Inflammatory macrophage treated with lipopolysaccharide for 4 hours (primary cell): ENCODE results near the gene CTNNA2.

Experiments
- DNase-seq: peaks from one replicate; pipeline ENCODE4 v3.0.0-alpha.2; 2020

The CTNNA2 gene

DNA sequence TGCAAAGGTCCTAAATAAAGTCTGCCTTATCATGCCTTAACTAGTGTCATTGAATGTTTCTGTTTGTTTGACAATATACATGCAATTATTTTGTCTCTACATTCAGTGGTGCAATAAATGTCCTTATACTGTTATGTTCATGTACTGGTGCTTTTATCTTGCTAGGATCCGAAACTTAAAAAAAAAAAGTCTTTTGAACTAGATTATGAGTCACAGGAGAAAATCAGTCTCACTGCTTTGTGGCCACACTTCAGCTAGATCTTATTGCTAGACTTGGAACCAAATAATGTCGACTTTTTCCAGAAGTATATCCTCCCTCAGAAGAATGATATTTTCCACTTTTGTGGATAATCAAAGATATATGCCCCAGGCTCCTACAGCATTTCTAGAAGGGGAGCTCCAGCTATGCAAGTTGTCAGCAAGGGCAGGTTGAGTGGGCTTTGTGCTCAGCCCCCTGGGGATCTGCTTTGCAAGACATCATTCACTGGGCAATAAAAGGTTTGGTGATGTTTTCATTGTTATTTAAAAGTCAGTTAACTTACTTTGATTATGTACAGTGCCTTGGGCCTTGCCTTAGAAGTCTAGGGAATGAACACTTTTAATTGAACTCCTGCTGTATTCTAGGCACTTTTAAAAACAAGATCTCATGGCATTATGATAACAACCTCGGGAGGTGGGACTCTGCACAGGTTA is 948.8 kb downstream of the CTNNA2 start:
- no peak for DNase-seq

DNA sequence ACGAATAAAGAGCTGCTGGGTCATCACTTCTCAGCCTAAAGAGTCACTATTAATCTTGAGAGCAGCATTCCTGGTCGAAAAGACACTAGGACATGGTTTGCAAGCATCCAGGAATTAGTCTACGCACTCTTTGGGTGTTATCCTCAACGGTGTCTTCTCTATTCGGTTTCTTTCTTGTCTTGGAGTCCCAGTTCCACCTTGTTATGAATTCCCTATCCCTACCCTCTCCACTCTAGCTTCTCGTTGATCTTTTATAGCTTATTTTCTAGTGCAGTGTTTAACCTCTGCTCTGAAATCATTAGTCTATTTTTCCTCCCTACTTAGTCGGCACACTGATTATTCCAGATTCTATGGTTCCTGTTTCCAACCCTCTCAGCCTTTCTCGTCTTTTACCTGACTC is 949.8 kb downstream of the CTNNA2 start:
- DNase-seq, result no peak

DNA sequence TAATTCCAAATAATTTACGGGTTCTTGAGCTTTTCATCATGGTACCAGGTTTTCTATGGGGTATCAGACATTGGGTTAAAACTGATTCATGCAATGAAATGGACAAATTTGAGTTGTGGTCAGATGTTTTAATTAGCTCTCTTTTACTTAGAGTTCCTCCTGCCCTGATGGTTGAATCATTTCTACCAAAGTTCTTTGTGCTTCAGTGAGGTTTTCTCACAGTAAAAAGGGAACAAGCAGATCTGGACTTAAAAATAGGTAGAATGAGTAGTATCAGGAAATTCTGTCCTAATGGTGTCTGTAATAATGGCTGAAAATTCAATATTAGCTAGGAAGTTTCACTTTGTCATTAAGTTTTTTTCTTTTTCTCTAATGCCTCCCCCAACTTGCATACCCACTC is 951.4 kb downstream of the CTNNA2 start:
- no peak for DNase-seq

DNA sequence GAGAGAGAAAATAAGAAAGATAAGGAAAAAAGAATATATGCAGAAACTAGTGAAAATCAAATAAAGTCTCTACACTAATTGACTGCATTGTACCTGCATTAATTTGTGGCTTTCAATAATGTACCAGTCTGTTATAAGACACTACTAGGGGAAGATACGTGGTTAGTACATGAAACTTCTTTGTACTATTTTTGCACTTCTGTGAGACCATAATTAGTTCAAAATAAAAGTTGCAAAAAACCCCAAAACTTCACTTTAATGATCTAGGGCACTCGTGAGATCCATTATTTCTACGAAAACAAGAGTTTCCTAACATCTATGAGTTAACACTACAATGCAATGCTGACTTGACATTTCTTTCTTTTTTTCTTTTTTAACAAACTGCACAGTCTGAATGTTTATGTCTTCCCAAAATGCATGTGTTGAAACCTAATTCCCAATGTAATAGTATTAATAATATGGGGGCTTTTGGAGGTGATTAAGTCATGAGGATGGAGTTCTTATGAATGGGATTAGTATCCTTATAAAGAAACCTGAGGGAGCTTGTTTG is 954.5 kb downstream of the CTNNA2 start:
- no peak for DNase-seq

DNA sequence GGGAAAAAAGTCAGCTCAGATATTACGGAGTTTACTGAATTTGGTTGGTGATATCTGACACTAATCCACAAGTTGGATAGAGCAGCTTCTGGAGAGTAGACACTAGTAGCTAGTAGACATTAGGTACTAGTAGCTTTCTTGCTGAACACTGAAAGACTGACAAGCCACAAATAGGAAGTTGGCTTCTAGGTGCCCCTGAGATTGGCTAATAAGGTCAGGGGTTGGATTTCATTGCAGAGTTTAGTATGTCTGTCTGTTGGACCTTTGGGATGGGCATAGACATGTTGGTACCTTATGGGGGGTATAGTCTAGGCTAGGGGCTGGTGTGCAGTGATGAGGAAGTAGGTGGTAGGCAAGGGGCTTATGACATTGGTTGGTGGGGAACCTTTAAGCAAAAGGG is 956.6 kb downstream of the CTNNA2 start:
- no peak for DNase-seq

DNA sequence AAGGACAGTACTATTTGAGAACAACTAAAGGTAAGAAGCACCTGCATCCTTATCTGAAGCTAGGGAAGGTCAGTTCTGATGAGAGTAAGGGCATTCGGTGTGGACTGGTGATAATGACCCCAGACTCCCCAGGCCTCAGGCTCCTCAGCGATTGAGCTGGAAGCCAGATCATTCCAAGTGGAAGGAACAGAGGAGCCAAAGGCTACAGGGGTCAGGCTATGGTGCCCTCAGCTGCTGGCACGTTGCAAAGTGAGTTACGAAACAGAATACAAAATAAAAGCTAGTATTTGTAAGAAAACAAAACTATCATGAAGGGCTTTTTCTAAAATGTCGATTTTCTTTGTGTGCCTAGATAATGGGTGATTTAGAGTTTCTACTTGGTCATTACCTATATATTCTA is 960.2 kb downstream of the CTNNA2 start:
- no peak for DNase-seq

DNA sequence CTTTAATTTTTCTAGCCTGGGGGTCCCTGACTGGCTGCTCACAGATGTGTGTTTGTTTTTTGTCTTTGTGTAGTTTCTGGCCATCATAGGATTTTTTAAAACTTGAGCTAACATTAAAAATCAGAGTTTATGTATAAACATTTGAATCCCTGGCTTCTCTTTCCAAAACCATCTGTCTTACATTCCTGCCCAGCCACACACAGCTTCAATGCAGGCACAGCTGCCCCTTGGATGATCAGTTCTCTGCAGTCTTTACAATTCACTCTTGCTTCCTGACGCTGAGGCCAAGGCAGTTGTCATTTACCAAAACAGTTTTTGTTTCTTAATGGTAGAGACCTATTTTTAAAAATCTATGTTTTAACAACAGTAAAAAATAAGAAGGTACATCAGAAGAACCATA is 960.9 kb downstream of the CTNNA2 start:
- no peak for DNase-seq

DNA sequence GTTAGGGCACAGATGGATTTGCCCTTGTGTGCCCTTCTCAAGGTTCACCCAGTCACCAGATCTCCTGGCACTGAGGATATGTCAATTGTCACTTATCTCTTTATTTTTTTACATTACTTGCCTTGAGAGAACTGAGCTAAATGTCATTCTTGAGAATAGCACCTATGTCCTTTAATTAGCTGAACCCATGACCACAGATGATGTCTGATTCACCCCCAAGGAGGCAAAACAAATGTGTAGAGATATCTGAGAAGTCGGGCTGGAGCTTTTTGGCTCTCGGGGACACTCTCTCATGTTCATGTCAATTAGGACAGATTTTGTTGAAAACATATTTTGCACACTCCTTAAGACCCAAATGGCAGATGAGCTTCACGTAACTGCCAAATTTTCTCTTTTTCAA is 963.1 kb downstream of the CTNNA2 start:
- no peak for DNase-seq

DNA sequence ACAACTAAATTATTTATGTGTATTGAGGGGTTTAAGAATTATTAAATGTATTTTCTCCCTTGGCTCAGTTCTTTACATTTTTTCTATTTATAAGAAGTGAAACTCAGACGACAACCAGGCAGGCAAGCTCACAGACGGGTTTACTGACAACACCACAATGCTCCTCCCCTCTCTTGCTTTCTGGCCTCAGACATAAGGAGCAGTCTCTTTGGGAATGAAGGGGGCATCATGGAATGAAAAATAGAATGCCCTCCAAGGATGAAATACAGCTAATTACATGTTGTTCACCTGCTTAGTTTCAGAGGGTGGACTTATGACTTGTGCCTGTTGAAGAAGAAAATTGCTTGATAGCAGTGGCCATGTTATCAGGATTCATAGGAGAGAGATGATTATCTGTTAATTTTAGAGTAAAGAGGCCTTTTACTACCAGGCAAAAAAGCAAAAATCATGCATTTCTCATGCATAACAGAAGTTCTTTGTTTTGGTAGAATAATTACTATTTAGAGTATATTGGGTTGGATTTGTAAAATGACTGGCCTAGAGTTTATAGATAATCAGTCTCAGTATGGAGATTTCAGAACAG is 963.8 kb downstream of the CTNNA2 start:
- DNase-seq, result no peak

DNA sequence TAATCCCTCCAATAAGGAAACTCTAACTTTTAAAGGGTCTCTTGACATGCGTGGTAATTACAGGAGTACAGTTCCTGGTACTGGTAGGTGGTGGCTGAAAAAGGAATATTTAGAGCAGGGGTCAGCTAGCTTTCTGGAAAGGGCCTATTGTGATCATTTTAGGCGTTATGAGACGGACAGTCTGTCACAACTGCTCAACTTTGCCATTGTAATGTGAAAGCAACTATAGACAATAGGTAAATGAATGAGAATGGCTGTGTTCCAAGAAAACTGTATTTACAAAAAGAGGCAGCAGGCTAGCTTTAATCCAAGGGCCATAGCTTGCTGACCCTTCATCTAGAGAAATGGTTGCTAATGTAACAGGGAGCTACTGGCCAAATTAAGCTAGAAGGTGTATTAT is 969.4 kb downstream of the CTNNA2 start:
- DNase-seq, result no peak

DNA sequence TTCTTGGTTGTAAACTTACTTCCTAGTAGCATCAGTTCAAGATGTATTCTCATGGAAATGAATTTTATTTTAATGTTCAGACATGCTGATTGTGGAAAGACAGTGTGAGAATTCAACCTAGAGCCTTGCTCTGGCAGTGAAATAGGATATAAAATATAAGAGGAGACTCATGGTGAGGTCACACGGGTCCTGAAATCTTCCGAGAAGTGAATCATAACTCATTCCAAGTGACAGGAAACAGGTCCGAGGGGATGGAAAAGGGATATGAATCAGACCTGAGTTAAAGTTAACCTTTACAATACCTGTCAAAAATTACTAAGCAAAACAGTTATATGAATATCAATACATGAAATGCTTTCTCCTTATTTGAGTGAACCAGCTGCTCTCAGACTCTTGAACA is 976.9 kb downstream of the CTNNA2 start:
- no peak for DNase-seq

DNA sequence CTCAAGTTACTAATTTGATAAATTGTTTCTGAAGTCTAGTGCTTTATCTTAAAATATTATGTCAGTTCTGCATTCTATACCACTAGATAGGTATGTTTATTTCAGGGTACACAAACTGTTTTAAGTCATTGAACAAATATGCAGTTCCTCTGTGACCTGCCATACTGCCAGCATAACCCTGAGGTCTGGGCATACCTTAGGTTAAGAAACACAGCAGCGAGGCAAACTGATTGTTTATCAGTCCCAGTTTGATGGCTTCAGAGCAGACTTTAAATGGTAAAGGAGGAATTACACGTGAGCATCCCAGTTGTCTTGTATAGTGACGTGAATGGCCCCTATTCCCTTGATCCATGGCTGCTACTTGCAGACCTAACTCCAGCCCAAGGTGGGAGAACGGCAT is 978.1 kb downstream of the CTNNA2 start:
- no peak for DNase-seq

DNA sequence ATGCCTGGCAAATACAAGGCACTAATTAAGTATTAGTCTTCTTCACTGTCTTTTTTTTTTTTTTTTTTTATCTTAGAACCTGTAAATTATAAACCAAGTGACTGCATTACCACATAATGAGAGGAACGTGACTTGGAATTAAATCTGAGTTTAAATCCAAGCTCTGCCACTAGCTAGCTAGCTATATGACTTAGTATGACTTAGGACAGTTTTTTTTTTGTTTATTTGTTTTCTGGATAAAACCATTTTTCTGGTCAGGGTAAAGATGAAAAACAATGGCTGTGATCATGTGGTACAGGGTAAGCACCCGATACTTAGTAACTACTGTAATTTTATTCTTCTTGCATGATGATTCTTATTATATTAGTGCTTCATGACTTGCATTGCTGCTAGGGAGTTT is 983.5 kb downstream of the CTNNA2 start:
- no peak for DNase-seq

DNA sequence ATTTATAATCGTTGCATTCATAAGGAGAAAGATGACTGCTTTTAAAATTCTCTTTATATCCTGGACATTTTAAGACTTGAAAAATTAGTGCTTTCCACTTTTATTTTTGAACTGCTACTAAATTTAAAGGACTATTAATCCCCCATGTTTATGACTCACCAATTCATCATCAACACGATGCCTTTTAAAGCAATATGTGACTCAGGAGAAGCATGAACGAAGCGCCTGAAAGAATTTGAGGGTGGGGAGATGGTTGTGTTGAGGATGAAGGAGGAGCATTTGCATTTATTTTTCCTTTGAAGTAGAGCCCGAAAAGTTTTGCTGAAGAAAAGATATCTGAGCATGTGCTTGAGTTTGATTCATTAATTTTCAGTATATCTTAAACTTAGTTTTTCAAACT is 983.9 kb downstream of the CTNNA2 start:
- DNase-seq, result no peak

DNA sequence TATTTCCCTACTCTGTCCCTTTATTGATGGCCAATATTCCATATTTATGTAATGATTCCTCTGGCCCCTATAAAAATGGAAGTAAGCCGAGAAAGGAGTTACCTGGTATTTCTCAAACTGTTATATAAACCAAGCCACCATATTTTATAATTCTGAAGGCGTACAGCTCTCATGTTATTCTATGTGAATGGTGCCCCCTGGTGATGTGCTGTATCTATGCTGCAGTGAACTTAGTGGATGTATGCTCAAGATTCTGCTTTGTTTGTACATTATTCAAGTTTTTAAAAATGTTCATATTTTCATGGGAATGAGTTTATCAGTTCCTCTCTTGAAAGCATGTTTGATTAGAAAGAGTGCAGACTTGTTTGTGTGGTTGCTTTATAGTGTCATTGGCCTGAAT is 986.2 kb downstream of the CTNNA2 start:
- no peak for DNase-seq

DNA sequence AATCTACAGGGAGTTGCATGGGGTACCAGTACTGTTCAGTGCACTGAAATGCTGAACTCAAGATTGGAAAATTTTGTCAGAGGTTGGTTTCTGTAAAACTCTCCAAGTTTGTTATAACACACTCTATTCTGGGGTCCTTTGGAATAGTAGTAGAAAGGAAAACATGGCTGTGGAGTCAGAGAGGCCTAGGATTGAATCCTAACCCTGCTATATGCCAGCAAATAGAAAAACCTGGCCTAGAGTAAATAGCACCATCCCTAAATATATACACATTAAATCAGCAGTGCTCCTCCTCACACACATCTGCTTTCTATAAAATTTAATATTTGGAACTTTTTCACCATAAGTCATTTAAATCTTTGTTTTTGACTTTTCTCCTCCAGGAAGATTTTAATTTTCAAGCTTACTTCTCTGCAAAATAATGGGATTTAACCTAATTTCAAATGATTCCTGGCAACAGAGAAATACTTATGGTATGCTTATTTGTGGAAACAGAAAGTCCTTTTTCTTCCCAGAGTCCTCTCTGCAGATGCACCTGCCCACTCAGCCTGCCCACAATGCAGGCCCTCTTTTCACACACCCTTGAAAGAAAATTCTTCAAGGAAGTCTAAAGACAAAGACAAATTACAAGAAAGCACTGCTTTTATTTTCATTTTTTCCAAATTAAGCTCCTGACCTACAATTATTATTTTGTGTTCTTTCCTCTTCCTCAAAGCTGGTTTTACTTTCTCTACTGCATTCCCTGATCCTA is 989.2 kb downstream of the CTNNA2 start:
- DNase-seq, result no peak

DNA sequence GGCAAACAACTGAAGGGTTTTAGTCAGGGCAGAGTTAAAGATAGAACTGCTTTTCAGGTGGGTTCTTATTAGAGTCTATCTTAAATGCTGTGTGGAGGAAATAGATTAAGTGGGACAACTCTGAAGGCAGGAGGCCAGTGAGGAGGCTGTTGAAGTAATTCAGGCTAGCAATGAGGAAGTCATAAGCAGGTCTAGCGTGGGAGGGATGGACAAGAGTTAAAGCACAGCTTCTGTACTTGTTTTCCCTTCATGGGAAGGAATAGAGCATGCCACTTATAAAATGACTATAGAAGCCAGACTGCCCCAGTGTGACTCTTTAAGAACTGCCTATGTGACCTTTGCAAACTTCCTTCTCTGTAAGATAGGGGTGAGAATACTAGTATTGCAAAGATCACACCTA is 993.7 kb downstream of the CTNNA2 start:
- DNase-seq, result no peak

DNA sequence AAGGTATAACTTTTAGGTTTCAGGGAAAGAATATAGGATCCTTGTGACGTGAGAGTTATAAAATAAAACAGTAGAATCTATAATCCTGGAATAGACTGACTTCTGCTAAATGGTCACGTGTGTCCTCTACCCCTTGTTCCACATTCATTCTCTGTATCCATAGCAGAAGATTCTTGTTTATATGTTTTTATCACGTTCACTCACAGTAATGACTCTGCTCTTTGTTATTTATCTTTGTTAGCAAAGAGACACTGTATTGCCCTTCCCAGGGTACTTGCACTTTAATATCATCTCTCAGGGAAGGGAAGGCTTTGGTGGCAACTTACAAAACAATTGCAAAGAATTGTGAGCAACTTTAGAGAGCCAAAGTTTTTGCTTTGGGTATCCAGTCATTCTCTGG is 997.9 kb downstream of the CTNNA2 start:
- no peak for DNase-seq

DNA sequence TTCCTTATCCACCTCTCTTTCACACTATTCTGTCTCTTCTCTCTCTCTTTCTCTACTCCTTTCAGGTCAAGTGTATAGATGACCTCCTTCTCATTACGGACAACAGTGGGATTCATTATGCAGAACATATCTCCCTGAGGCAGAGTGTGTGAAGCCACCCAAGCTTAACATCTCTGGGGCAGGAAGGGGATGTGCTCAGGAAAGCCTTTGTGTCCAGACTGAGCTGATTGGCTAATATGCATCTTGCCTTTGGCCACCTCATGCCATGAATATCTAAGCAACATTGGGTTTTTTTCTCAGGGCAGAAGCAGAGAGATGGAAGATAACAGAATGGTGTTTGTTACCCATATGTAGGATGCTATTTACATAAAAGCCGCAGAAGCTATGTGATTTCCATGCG is 1003.1 kb downstream of the CTNNA2 start:
- no peak for DNase-seq

DNA sequence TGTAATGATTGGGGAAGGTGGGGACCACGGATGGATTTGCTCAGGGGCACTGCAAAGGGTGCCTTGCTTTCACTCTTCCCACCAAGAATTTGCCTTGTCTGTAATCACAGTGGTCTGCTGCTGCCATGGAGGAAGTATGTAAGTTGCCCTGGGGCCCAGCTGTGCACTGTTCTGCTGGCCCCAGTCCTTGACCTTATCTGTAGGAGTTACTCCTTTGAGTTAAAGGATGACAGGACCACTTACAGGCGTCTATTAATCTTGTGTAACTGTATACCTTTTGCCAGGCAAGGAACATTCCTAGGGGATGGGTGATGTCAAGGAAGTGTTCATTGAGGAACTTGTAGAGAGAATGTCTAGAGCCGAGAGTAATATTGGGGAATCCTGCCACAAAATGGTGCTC is 1004.5 kb downstream of the CTNNA2 start:
- DNase-seq, result no peak

DNA sequence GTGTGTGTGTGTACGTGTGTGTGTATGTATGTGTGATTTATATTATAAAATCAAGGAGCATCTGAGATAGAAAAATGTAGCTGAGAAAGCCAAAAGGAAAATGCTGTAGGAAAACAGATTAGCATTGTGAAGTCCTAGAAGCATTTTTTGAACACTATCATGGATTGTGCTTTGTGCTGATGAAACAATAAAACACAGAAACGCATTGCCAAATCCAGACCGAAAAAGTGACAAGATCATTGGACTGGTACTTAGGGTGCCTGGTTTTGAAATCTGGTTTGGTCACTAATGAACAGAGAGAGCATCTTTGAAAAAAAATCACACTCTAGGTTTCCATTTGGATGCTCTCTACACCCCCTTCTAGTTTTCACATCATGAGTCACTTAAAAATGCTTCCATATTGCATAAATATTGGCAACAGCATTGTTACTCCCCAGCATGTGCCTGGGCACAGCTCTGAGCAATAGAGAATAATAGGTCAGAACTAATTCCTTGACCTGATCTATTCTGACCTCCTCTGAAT is 1006.3 kb downstream of the CTNNA2 start:
- DNase-seq, result no peak

DNA sequence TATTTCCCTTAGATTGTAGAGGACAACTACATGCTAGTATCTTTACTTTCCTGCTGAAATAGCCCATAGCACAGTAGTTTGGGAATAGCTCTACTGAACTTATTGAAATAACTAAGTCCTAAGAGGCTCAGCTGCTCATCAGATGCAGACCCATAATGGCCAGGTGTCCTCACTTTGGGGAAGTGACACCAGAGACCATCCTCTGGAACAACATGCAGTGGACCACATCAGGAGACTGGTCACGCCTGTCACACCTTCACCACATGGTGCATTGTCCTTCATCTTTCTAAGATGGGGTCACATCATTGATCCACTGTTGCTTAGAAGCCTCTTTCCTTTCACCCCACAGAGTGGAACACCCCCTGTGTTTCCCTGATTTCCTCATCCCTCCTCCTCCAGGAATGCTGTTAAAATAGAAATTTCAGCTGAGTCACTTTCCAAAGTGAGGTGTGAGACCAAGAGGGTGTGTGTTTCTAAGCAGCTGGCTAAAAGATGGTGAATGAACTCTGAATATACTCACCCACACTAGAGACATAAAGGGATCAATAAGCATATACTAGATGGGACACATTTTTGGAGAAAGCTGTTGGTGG is 1006.9 kb downstream of the CTNNA2 start:
- DNase-seq, result no peak

DNA sequence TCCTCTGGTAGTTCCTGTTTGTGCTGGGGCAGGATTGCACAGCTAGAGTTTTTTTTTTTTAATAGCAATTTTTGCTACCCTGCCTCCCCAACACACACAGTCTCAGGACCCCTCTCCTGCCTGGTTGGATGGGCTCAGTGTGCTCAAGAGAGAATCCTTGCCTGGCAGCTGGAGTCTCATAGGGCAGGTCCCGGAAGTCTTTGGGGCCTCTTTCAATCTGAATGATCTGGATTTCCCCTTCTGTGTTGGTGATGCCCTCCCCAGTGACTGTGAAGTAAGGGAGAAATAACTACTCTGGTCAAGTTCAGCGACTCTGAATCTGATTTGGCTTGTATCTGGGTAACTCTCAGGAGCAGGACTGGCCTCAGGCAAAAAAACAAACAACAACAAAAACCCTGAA is 1012.3 kb downstream of the CTNNA2 start:
- DNase-seq, result no peak

DNA sequence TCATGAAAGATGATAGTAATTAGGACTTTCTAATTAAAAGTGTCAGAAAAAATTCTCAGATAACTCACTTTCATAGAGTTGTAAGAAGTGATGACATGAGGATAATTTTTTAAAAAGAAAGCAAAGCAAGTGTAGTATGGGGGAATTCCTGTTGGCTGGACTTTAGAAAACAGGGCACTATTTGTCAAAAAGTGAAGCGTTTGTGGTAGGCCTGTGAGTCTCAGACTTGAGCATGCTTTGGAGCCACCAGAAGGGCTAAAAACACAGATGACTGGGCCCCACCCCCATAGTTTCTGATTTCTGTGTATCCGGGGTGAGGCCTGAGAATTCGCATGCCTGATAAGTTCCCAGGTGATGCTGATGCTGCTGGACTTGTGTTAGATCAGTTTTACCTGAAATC is 1014.3 kb downstream of the CTNNA2 start:
- no peak for DNase-seq
